Astrocyte (in vitro differentiated cells and primary cell): ENCODE results near the gene CTNNA2.

Source experiments
- CTCF ChIP-seq: IDR thresholded peaks from 2 replicates; pipeline ENCODE4 v1.5.1; 2011; ENCODE audit warnings: low read depth, mild to moderate bottlenecking, inconsistent platforms, low read length, moderate library complexity; ENCODE audit not compliant: insufficient read depth
- EZH2 ChIP-seq: IDR thresholded peaks from 2 replicates; pipeline ENCODE4 v1.6.1; 2012; ENCODE audit warnings: mild to moderate bottlenecking, low read length, inconsistent platforms; ENCODE audit not compliant: insufficient read depth

- TF ChIP-seq CTCF: no peak
- TF ChIP-seq EZH2: no peak
Observed at GRCh38 chr2:79547568-79547967, 34.7 kb downstream of the CTNNA2 start.
